ENCODE data around the gene NINJ1.

DNA sequence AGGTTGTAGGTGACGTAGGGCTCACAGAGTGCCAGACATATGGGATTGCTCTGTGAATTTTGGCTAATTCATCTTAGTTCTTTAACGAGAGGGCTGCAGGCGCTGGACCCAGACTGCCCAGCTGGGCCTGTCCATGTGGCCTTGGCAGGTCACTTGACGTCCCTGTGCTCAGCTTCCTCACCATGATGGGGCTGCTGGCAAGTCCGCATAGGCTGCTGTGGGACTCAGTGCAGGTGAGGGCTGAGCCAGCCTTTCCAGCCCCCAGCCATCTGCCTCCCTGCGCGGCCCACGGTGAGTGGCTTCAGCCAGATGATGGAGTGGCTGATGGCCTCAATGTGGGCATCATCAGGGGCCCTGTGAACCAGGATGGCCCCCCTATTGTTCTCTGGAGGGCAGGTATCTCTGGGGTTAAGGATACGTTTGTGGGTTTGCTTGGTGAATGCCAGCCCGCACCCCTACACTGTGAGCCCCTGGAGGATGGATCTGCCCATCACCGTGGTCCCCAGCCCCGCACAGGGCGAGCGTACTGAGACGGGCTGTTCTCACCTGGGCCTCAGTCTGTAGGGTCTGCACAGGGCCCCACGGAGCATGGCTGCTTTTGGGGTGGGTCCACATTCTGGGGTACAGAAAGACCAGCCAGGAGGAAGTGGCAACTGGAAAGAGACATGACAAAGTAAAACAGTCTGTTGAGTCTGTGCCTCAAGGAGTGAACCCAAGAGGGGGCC lies 34.3 kb downstream of the NINJ1 start:
- TF ChIP-seq POLR2A (IDR thresholded peaks at IDR 0.05; ENCODE audit: low read length) (no peak), GATA1 (IDR thresholded peaks at IDR 0.05; ENCODE audit: low read depth, low read length) (no peak)
